Neural progenitor cell (in vitro differentiated cells): ENCODE results near the gene XYLT1.

Experiments used
- CTCF ChIP-seq: fragments of 200-600 bp; sonication (generic); IDR thresholded peaks from 2 replicates; pipeline ENCODE4 v1.5.1; 2017; ENCODE audit warnings: antibody characterized with exemption, mild to moderate bottlenecking
- EZH2 ChIP-seq: fragments of 200-600 bp; sonication (generic); IDR thresholded peaks from 2 replicates; pipeline ENCODE4 v1.6.1; 2017; ENCODE audit warnings: antibody characterized with exemption, mild to moderate bottlenecking, moderate library complexity
- EZH2phosphoT487 ChIP-seq: fragments of 200-600 bp; sonication (generic); IDR thresholded peaks from 2 replicates; pipeline ENCODE4 v1.6.1; 2017; ENCODE audit warnings: antibody characterized with exemption

- TF ChIP-seq CTCF (no peak), EZH2 (no peak), EZH2phosphoT487 (no peak)
Observed at GRCh38 chr16:17082095-17082882, 388.5 kb downstream of the XYLT1 start.
